Erythroblast (primary cell): ENCODE results near the gene AMMECR1.
"Not testable (repeated sequence)": the region's sequence is repeated elsewhere in the genome, so short reads cannot be mapped to it uniquely, and the experiment has no call there.

Experiments
- GATA1 ChIP-seq: IDR thresholded peaks from 2 replicates; pipeline ENCODE4 v1.6.1; 2011; ENCODE audit warnings: low read depth, mild to moderate bottlenecking, control low read depth, low read length, moderate library complexity
- POLR2A ChIP-seq: IDR thresholded peaks from 2 replicates; pipeline ENCODE4 v1.6.1; 2011; ENCODE audit warnings: mild to moderate bottlenecking, low read length

DNA sequence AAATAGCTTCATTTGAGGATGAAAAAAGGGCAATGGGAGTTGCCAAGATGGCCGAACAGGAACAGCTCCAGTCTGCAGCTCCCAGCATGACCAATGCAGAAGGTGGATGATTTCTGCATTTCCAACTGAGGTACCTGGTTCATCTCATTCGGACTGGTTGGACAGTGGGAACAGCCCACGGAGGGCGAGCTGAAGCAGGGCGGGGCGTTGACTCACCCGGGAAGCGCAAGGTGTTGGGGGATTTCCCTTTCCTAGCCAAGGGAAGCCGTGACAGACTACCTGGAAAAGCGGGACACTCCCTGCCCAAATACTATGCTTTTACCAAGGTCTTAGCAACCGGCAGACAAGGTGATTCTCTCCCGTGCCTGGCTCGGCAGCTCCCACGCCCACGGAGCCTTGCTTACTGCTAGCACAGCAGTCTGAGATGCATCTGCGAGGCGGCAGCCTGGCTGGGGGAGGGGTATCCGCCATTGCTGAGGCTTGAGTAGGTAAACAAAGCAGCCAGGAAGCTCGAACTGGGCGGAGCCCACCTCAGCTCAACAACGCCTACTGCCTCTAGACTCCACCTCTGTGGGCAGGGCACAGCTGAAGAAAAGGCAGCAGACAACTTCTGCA, 88.3 kb downstream of the AMMECR1 start:
- not testable (repeated sequence) for TF ChIP-seq POLR2A, GATA1
